SK-N-MC (cell line): ENCODE measurements around the gene AMFR.

ENCODE experiments used
- EZH2 ChIP-seq: fragments of 200-600 bp; sonication (generic); IDR thresholded peaks from one replicate; pipeline ENCODE4 v1.6.1; 2017; ENCODE audit warnings: antibody characterized with exemption
- POLR2AphosphoS5 ChIP-seq: IDR thresholded peaks from 2 replicates; pipeline ENCODE4 v1.6.1; 2012; ENCODE audit warnings: mild to moderate bottlenecking, low read depth, low read length, borderline replicate concordance

DNA sequence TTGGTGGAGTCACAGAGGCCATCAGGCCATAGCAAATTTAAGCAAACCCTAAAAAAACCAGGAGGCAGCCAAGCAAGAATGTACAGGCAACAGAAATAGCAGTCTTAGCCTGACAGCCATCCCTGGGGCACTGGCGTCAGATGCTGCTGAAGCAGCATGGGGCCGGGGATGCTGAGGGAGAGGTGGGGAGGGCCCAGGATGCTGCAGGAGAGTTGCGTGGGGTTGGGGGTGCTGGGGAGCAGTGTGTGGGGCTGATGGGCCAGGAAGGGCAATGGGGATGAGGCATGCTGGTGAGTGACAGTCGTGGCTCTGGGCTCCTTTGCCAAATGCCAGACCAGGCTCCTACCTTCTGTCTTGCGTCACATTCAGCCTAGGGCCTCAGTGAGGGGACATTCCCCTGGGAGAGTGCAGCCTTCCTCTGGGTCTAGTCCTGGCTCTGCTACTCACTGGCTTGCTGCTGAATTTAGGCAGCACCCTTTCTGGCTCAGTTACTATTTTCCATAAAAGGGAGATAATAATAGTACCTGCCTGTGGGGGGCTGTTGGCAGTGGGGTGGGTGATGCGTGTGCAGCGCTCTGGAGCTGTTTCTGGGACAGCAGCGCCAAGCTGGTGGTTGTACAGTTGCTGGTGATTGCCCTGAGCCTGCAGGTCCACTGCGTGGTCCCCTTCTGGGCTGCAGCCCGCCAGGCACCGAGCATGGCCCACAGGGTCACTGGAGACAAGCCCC is 88.1 kb downstream of the AMFR start:
- TF ChIP-seq POLR2AphosphoS5 (no peak), EZH2 (no peak)
